HUES6 (cell line): ENCODE data around the gene DECR2.

Source experiments
- H3K27ac ChIP-seq: 2 replicates; pipeline ENCODE4 v1.7.0; 2013; ENCODE audit warnings: low read depth, mild to moderate bottlenecking, low read length, inconsistent platforms
- H3K27me3 ChIP-seq: 2 replicates; pipeline ENCODE4 v1.6.1; 2013; ENCODE audit warnings: low read length; ENCODE audit not compliant: control insufficient read depth, insufficient read depth
- H3K36me3 ChIP-seq: 2 replicates; pipeline ENCODE4 v1.6.1; 2013; ENCODE audit warnings: low read length; ENCODE audit not compliant: control insufficient read depth, insufficient read depth
- H3K4me1 ChIP-seq: 2 replicates; pipeline ENCODE4 v1.6.1; 2013; ENCODE audit warnings: low read length; ENCODE audit not compliant: control insufficient read depth, insufficient read depth
- H3K4me3 ChIP-seq: 2 replicates; pipeline ENCODE4 v1.5.1; 2013; ENCODE audit warnings: low read depth, low read length
- H3K9ac ChIP-seq: one replicate; pipeline ENCODE4 v1.6.1; 2013; ENCODE audit warnings: mild to moderate bottlenecking, low read length
- H3K9me3 ChIP-seq: 2 replicates; pipeline ENCODE4 v1.6.1; 2013; ENCODE audit warnings: low read depth, low read length; ENCODE audit not compliant: control insufficient read depth, insufficient read depth

DECR2 gene

GRCh38 chr16:401468-402348 lies at the start of gene DECR2:
TSS of gene DECR2 (plus strand) at chr16:401885. CDS start at chr16:401964, 79 bp downstream.
- Histone ChIP-seq H3K27ac (peak within 1 kb of the TSS; percentile 75; the same call in 1 of the 2 replicates), H3K36me3 (peaks cover 18% of the 10 kb centered on the region)

GRCh38 chr16:352547-353403 lies 48.9 kb upstream of the DECR2 start, which contains the start of gene AXIN1:
TSS of gene AXIN1 (minus strand) at chr16:352723. CDS start at chr16:347025, 5,698 bp downstream.
- 0 out of 2 replicates have a peak within 1 kb of the TSS, but pooled peaks have one; percentile 24 for H3K27ac ChIP-seq
- peak within 1 kb of the TSS; percentile 76 for H3K4me3 ChIP-seq
- H3K27me3 ChIP-seq, result no peaks in the 10 kb centered on the region
- peaks cover 4% of the 10 kb centered on the region; the same call in 1 of the 2 replicates for H3K4me1 ChIP-seq
- peaks cover 8% of the 10 kb centered on the region; the same call in 1 of the 2 replicates for H3K36me3 ChIP-seq
- H3K9ac ChIP-seq, result peak within 1 kb of the TSS; percentile 81
- no peaks in the 10 kb centered on the region for H3K9me3 ChIP-seq

More at GRCh38 chr16:401468-402348, at the start of gene DECR2:
- H3K27me3 ChIP-seq, result no peaks in the 10 kb centered on the region
- peaks cover 17% of the 10 kb centered on the region; the same call in 1 of the 2 replicates for H3K4me1 ChIP-seq
- peak within 1 kb of the TSS; percentile 84 for H3K9ac ChIP-seq
- H3K4me3 ChIP-seq, result peak within 1 kb of the TSS; percentile 81
- H3K9me3 ChIP-seq, result no peaks in the 10 kb centered on the region

- Histone ChIP-seq H3K4me3 (peak overlapping the region; percentile 54), H3K27ac (no peak overlapping the region), H3K4me1 (peaks cover 4% of the 10 kb centered on the region; the same call in 1 of the 2 replicates), H3K9me3 (no peaks in the 10 kb centered on the region), H3K27me3 (no peaks in the 10 kb centered on the region), H3K36me3 (peaks cover 8% of the 10 kb centered on the region; the same call in 1 of the 2 replicates), H3K9ac (no peak overlapping the region)
Measured at GRCh38 chr16:353404-354290, 48.0 kb upstream of the DECR2 start.

- Histone ChIP-seq H3K36me3 (peaks cover 8% of the 10 kb centered on the region; the same call in 1 of the 2 replicates), H3K27me3 (no peaks in the 10 kb centered on the region), H3K9ac (no peak overlapping the region), H3K9me3 (no peaks in the 10 kb centered on the region), H3K4me1 (peaks cover 4% of the 10 kb centered on the region; the same call in 1 of the 2 replicates), H3K4me3 (no peak overlapping the region), H3K27ac (no peak overlapping the region)
Measured at GRCh38 chr16:354291-354881, 47.3 kb upstream of the DECR2 start.

- Histone ChIP-seq H3K9ac (no peak overlapping the region), H3K27ac (no peak overlapping the region), H3K36me3 (peaks cover 7% of the 10 kb centered on the region; the same call in 1 of the 2 replicates), H3K27me3 (no peaks in the 10 kb centered on the region), H3K9me3 (no peaks in the 10 kb centered on the region), H3K4me1 (peaks cover 4% of the 10 kb centered on the region; the same call in 1 of the 2 replicates), H3K4me3 (no peak overlapping the region)
Measured at GRCh38 chr16:354971-355461, 46.7 kb upstream of the DECR2 start.

- Histone ChIP-seq H3K9me3 (no peaks in the 10 kb centered on the region), H3K9ac (no peak overlapping the region), H3K4me3 (no peak overlapping the region), H3K36me3 (no peaks in the 10 kb centered on the region), H3K27me3 (no peaks in the 10 kb centered on the region), H3K4me1 (no peaks in the 10 kb centered on the region; the same call in 1 of the 2 replicates), H3K27ac (no peak overlapping the region)
Measured at GRCh38 chr16:356741-357140, 44.9 kb upstream of the DECR2 start.

GRCh38 chr16:359067-359763 lies 42.5 kb upstream of the DECR2 start:
- H3K4me3 ChIP-seq, result no peak overlapping the region
- H3K9me3 ChIP-seq, result no peaks in the 10 kb centered on the region
- H3K27ac ChIP-seq, result no peak overlapping the region
- H3K4me1 ChIP-seq, result no peaks in the 10 kb centered on the region
- H3K9ac ChIP-seq, result no peak overlapping the region
- no peaks in the 10 kb centered on the region for H3K27me3 ChIP-seq
- H3K36me3 ChIP-seq, result no peaks in the 10 kb centered on the region

GRCh38 chr16:359871-360697 lies 41.6 kb upstream of the DECR2 start:
- Histone ChIP-seq H3K27ac (no peak overlapping the region), H3K9me3 (no peaks in the 10 kb centered on the region), H3K9ac (no peak overlapping the region), H3K4me1 (no peaks in the 10 kb centered on the region), H3K36me3 (no peaks in the 10 kb centered on the region), H3K4me3 (no peak overlapping the region), H3K27me3 (no peaks in the 10 kb centered on the region)
